Activated naive CD4-positive, alpha-beta T cell (primary cell): Measurements from ENCODE around the gene NOSTRIN.

Source experiments
- DNase-seq, 4 experiments: peaks; one replicate each; lab custom pipeline; 2025; lab: John Stamatoyannopoulos, UW

Gene NOSTRIN

GRCh38 chr2:168884975-168885374 lies 82.5 kb downstream of the NOSTRIN start:
- DNase-seq: no peak

GRCh38 chr2:168889635-168890005 lies 87.2 kb downstream of the NOSTRIN start:
- no peak for DNase-seq

DNA sequence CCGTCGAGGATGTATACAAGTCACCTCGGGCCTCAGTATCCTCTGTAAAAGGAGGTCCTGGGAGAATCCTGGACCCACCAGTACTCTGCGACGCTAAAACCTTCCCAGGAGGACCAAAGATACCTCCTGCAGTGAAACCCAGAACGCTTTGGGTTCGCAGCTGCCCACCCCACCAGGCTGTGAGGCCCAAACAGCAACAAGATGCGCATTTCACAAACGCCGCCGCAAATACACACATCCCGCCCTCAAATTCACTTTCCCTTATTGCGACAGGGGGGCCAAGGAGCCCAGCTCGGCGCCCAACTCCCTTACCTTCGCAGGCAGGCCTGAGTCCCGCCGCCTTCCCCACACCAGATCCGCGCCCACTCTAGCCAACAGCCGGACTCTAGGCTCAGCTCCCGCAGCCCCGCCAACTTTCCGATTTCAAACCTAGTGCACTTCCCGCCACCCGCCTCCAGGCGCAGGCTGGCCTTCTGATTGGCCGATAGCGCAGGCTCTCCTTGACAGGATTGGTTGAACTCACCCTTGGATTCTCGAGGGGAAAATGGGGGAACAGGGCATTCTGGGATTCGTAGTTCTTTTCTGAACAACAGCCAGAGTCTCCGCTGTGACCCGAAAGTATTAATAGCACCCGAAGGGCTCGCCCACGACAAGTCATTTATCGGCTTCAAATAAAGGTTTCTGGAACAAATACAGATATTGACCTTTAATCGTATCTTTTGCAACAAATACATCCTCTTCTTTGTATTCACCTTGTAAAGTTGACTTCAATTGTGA lies 87.8 kb downstream of the NOSTRIN start, which contains the start of gene SPC25:
SPC25 (minus strand) TSS at position 425 of the 777 bp plus-strand sequence. CDS start 911 bp downstream, outside the sequence.
- DNase-seq: peak; percentile 54 to 74 (median 56)

GRCh38 chr2:168892327-168892726 lies 89.9 kb downstream of the NOSTRIN start:
- DNase-seq: no peak

DNA sequence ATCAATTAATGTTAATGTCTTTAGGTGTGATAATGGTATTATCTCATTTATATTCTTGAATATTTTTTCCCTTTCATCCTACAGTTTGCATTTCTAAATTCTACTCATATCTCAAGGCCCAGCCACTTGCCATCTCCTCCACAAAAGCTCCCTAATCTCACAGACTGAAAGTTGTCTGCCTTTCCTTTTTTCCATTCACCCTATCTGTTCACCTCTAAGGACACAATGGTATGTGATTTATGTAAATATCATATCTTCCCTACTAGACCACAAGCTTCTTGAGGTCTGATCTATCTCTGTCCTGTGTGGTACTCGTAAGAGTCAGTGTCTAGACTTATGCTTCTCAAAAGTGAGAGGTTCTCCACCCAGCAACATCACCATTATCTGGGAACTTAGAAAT lies 91.7 kb downstream of the NOSTRIN start:
- no peak for DNase-seq

DNA sequence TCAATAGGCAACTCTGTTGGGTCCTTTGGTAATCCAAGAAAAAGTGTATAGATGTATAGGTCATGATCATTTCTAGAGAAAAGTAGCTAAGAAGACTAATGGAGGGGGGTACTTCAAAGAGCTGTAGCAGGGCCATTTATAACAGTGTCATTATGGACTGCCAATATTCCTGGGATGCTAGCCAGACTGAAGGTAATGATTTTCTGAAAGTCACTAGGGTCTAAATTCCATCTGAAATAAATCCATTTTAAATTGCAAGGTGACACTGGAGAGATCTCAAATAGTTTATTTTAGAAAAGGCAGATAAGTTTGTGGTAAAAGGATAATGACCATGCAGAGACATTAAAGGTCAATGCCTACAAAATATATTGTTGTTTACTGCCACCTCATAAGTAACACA lies 92.3 kb downstream of the NOSTRIN start:
- no peak for DNase-seq

GRCh38 chr2:168895771-168896170 lies 93.3 kb downstream of the NOSTRIN start:
- DNase-seq: no peak

DNA sequence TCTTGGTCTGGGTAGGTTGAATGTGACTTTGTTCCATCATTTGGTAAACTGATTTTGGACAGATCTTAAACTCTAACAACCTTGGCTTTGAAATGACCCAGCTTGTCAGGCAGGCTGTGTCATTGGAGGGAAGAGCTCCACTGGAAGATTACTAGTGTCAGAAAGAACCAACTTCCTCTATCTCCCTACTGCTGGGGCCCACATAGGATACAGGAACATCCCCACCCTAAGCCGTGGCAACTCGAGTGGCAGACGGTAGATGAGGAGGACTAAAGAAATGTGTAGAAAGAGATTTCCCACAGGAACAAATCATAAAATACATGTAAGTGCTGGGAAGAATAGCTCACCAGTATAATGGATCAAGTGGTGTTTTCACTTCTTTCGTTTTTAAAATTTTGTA lies 94.3 kb downstream of the NOSTRIN start:
- DNase-seq: no peak

- no peak for DNase-seq
Measured at GRCh38 chr2:168897449-168897848, 95.0 kb downstream of the NOSTRIN start.

GRCh38 chr2:168901003-168901402 lies 98.6 kb downstream of the NOSTRIN start, which contains the start of gene G6PC2:
Gene G6PC2, plus strand, starts transcription at chr2:168901291. Its CDS starts 41 bp downstream, at chr2:168901332.
- no peak for DNase-seq

GRCh38 chr2:168903888-168904287 lies 101.5 kb downstream of the NOSTRIN start:
- DNase-seq: no peak

- no peak for DNase-seq
Measured at GRCh38 chr2:168904358-168904757, 101.9 kb downstream of the NOSTRIN start.

DNA sequence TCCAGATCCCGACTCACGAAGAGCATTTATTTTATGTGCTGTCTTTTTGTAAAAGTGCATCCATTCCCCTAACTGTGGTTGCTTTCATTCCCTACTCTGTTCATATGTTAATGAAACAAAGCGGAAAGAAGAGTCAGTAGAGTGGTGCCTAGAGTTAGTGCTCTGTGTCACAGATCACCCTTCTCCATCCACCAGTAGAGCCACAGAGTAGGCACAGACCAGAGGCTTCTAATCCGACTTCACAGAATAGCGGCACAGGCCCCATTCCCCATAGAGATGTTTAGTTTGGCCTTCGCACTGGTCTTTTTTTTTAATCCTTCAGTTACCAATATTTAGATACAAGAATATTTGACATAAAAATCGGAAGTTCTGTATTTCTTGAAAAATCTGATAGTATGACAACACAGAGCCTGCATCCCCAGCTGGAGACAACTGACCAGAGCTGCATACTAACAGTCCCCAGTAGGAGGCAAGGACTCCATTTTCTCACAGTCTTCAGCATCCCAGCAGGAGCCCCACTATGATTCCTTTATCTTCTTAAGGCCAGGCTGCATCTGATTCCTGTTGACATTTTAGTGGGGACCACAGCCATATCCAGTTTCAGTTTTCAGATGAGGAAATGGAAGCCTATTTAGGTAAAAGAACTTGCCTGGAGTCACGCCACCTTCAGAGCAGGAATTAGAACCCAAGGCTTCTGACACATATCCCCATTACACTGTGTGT lies 105.7 kb downstream of the NOSTRIN start:
- DNase-seq: no peak

- DNase-seq: no peak
Measured at GRCh38 chr2:168910330-168910729, 107.9 kb downstream of the NOSTRIN start.

DNA sequence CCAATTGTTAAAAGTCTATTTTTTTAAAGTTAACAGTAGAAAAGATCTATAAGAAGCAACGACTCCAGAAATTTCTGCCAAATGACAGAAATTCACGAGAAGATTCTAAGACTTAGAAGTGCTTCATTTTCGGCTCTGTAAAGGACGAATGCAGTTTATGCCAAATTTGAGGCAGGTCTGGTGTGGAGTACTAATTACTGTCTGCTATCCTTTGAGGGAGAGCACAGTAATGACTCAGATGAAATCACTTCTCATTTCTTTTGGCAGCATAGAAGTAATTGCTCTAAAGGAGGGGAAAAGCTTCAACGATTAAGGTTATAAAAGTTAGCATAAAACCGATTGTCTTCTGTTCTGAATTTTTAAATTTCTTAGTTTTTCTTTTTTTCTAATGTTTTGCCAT lies 110.0 kb downstream of the NOSTRIN start:
- DNase-seq: no peak

GRCh38 chr2:168912901-168913369 lies 110.5 kb downstream of the NOSTRIN start:
- DNase-seq: no peak

GRCh38 chr2:168913495-168913894 lies 111.1 kb downstream of the NOSTRIN start:
- DNase-seq: no peak
